GM19395 (cell line): ENCODE measurements around the gene TMTC2.

Source experiments
- ATAC-seq: cut with Tn5 transposase; IDR thresholded peaks from one replicate; pipeline ENCODE4 v1.9.1; 2021; ENCODE audit warnings: mild to moderate bottlenecking, moderate library complexity; ENCODE audit not compliant: unreplicated experiment

The TMTC2 gene

DNA sequence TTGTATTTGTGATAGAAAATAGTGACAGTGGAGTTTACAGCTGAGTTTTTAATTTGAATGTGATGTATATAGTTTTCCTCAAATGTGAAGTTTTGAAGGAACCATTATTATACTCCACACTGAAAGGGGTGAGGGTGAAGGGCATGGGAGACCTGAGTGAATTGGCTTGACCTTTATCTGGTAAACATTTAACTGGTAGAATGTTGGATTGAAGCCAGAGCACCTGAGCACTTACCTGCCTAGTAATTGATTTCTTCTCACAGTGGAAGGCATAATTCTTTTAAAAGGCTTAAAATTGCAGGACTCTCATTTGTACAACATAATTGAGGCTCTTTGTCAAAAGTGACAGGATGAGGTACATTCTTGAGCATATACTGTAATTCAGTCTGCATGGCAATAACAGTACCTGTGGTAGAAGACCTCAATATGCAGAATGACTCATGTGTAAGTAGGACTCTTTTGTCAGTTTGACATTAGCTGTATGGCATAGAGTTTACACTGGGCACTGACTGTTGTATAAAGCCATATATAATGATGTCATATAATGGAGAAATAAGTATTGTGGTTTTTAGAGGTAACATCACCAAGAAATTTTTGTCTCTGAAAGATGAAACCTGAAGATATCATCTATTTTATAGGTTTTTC is 309.6 kb downstream of the TMTC2 start:
- peak; percentile 83 for ATAC-seq

DNA sequence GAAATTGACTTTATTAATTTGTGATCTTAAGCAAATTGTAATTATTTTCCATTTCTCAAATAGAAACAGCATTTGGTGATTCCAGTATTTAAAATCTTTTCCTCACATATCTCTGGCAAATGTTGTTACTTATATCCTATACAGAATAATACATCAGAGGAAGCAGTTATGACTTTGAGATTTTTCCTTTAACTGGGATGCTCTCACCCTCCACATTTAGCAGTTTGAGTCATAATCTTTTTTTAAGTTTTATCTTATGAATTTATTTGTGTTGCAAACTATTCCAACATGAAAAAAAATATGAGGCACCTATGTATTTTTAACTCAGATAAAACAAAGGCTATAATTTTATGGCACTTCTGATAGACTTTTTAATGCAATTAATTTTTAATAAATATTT is 311.8 kb downstream of the TMTC2 start:
- ATAC-seq = no peak

DNA sequence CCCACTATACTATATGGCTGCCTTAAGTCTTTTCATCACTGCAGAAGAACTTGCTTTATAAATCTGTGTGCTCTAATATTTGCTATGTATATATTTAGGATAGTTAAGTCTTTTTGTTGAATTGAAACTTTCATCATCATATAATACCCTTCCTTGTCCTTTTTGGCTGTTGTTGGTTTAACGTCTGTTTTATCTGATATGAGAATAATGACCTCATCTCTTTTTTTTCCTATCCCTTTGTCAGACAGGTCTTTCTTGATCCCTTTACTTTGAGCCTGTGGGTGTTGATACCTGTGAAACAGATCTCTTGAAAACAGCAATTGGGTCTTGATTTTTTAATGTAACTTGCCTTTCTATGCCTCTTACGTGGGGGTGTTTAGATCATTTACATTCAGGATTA is 316.3 kb downstream of the TMTC2 start:
- no peak for ATAC-seq

DNA sequence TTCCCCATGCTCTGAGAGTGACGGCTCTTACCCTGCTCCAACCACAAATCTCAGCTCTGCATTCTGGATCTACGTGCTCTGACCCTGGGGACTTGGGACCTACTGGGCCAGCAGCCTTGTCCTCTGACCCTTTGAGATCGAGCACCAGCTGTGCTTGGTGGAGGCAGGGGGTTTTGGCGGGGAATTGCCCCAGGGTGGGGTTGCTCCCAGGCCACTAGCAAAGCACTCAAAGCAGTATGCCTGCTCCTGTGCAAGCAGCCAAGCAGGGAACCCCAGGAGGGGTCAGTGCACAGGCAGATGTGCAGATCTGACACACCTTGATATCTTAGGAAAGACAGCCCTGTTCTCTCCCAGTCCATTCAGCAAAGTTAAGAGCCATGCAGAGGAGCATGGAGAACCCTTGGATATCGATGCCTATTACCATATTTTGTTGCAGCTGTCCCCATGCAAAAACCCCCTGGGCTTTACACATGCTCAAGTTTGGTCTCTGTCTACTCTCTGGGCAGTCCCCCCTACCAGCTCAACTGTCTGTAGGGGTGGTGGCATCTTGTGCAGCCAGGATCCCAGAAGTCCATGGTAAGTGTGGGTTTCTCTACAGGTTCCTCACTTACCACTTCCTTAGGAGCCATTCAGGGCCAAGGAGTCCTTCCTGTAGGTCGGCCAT is 319.0 kb downstream of the TMTC2 start:
- ATAC-seq = no peak

DNA sequence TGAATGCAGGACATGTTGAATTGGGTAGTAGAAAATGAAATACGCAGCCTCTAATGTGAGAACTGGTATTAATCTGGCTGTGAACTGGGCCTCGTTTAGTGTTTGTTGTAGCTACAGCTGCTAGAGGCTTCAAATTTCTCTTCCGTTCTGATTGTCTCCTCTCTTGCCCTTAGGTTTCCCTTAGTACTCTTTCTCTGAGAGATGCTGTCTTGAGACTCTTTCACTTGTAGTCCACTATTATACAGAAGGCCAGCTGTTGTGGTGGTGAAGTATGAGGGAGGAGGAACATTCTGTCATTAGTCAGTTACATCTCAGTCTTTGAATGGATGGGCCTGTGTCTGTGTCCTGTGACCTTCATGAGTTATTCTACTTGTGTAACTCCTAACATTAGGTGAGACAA is 322.0 kb downstream of the TMTC2 start:
- ATAC-seq = no peak

DNA sequence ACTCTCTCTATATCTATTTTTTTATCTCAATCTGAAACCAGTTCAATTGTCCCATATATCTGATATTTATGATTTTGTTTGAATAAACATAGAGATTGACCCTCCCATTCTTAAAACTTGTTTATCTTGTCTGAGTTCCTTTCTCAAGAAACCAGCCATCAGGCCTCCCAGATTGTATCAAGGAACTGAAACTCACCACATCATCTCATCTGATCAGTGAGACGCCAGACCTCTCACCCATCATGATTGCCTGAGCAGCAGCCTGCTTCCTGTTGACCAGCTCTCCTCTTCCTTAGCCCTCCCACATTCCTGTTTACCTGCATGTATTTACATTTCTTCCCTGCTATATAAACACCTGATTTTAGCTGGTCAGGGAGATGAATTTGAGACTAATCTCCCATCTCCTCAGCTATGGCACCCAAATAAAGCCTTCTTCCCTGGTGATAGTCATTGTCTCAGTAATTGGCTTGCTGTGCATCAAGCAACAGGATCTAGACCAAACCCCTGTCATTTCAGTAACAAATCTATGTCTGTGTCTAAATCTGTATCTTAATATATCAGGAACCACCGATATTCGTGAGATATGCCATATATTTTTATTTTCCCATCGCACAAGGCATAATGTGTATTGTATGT is 323.6 kb downstream of the TMTC2 start:
- no peak for ATAC-seq

DNA sequence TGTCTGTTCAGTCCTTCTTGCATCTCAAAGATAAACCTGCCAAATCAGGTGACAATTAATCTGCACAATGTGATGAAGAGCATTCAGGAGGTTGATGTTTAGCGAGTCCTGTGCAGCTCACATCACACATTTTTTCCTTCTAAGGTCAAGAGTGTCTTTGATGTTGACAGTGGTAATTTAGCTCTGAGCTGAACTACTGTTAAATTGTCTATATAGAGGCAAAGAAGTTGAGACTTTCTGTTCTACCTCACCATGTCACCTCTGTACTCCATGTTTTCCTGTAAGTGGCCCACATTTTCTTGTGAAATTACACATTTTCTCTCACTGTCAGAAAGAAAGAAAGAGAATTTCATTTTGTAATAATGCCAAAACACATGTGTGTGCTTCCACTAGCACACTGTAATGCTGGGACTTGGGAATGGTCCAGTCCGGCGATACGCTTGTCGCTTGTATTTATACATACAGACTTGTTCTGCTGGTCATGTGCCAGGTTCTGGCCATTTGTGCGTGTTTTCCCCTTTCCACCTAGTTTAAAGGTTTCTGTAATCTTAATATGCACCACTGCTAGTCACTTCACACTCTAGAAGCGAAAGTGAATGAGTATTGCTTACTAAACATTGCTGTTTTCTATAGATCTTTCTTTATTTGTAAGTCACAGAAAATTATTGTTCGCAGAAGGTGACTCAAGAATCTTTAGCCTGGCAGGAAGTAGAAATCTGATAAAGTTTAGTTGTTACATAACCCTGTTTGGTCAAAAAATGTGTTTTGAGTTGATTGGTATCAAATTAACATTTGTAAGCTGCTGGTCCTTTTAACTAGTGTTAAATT is 328.9 kb downstream of the TMTC2 start:
- peak; percentile 64 for ATAC-seq

DNA sequence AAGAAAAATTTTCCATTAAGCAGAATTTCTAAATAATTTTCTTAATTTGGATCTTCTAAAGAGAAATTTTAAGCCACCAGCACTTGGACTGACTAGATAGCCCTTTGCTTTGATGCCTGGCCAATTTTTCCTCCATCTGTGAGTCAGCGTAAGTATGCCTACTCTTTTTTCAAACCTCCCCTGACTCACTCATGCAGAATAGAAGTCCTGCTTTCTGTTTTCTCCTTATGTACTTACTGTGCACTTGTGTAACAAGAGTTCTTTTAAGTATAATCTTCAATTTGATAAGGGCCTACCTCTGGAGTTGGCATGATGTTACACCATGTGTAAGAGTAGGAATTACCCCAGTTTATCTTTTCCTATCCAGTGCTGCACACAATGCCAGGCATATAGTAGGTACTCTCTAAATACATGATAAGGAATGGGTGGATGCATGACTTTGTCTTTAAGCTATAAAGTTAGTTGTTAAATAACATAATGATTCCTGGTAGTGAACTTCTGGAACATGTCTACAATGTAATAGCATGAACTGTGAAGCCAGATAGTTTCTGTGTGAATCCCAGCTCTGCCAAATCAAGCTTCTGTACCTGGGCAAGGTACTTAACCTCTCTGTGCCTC is 329.6 kb downstream of the TMTC2 start:
- ATAC-seq = peak; percentile 42

DNA sequence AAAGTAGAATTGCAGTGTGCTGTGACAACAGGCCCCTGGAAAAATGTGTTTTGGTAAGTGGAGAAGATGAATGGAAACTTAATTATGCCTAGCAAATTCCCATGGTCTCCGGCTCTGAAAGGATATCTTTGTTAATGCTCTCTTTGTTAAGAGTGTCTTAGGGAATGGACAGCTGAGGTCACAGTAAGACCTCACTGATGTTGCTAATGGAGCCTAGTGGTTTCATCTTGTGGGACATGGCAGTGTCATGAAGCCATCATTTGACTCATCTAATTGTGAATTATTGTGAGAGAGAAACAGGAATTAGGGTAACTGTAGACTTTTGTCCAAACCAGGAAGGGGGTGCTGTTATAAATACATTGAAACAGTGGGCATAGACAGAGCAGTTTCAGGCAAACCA is 330.3 kb downstream of the TMTC2 start:
- ATAC-seq = no peak

DNA sequence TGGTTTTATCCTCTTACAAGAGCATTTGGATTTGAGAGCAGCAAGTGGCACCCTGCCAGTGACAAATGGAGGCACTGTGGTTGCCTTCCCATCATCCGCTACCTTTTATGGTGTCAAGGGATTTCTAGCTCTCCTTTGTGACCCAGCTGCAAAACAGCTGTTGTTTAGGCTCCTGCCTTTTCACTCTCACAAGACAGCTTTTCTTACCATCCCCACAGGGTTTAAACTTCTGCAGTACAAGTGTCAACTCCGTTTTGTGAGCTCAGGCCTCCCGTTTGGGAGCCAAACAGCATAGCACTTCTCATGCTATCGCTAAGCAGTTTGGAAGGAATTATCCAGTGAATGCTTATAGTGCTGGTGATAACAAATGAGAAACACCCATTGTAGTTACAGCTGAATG is 331.4 kb downstream of the TMTC2 start:
- ATAC-seq = no peak

DNA sequence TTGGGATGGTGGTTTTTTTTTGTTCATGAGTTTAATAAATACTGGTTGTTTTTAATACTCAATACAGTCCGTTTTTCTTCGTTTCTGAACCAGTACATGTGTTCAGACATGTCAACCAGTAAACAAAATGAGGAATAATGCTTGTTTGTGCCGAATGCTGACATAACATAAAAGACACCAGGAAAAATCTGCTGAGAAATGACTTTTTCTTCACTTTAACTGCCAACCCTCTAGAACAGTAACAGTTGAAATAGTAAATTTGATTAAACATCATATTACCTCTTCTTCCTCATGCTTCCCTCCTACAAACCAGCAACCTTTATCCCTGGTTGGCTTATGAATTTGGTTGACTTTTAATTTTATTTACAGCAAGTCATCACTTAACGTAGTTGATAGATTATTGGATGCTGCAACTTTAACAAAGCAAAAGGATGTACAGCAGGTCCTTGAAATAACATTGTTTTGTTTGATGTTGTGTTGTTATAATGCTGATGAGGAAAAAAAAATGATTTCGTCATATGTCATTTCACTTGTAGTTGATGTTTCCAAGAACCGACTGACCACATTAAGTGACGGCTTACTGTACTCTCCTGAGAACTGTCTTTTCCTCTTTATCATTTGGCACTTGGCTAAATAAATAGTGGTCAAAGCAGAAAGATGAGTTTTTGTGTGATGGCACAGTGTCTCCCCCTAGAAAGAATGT is 340.5 kb downstream of the TMTC2 start:
- no peak for ATAC-seq

DNA sequence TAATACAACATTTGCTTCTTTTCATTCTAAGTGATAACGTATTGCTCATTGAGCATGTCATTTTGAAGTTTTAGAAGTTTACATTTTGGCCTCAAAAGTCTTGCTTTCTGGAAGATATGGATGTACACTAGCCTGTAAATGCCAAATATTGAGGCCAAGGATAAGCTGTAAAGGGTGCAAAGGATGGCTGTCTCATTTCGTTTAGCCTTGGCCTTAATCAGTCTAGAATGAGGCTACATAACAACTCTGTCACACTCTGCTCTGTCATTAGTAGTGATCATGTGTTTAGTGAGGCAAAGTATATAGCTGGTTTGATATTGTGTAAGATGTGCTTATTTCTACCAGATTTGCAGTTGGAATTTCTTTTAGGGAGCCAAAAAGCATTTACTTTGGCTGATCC is 344.5 kb downstream of the TMTC2 start:
- ATAC-seq = no peak

DNA sequence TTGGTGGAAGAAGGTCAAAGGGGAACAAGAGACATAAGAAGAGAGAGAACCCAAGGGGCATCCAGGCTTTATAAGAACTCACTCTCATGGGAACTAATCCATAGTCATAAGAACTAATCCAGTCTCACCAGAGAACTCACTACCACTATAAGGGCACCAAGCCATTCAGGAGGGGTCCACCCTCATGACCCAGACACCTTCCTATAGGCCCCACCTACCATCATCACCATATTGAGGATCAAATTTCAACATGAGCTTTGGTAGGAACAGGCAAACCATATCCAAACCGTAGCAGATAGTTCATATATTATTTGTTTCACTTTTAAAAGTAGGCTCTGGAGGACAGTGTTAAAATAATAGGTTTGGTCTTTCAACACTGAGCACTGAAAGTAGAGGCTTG is 350.1 kb downstream of the TMTC2 start:
- no peak for ATAC-seq

DNA sequence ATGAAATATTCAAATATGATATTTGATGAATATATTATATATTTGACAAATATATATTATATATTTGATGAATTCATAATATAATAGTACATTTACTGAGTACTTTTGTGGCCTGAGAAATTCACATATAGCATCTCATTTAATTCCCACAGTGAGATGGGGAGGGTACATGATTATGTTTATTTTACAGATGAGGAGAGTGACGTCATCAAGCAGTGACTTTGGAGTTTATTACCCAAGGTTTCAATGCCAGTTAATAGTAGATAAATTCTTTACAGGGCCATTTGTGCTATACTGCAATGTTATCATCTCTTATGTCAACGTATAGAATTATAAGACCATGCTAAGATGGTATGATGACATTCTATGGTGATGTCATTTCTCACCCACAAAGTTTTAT is 352.7 kb downstream of the TMTC2 start:
- no peak for ATAC-seq

DNA sequence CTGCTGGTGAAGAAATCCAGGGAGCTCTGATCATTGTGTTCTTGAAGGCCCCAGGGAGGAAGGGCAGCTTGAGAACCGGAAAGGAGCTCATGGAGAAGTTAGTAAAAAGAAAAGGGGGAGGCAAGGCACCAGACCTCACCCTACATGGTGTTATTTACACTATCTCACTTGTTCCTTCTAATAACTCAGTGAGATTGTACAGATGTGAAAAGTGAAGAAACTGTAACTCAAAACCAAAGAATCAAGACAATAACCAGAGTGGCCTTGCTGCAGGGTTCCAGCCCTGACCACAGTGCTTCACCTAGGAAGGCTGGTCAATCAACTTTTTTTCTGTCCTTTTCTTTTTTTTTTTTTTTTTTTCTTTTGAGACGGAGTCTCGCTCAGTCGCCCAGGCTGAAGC is 353.6 kb downstream of the TMTC2 start:
- ATAC-seq = no peak

DNA sequence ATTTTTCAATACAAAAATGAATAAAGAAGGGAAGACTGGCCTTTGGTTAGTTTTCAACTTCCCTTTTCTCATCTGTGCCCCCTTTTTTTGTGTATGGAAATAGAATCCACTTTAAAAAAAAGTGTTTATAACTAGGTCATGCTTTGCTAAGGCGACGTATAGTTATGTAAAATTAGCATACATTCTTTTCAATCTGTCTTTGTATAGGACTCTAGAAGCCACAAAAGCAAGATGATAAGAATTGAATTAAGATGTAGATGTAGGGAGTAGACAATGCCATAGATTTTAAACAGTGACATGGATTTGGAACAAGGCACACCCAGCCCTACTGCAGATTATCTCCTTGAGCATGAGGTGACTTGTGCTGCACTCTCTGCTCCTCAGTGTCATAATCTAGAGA is 354.3 kb downstream of the TMTC2 start:
- no peak for ATAC-seq

DNA sequence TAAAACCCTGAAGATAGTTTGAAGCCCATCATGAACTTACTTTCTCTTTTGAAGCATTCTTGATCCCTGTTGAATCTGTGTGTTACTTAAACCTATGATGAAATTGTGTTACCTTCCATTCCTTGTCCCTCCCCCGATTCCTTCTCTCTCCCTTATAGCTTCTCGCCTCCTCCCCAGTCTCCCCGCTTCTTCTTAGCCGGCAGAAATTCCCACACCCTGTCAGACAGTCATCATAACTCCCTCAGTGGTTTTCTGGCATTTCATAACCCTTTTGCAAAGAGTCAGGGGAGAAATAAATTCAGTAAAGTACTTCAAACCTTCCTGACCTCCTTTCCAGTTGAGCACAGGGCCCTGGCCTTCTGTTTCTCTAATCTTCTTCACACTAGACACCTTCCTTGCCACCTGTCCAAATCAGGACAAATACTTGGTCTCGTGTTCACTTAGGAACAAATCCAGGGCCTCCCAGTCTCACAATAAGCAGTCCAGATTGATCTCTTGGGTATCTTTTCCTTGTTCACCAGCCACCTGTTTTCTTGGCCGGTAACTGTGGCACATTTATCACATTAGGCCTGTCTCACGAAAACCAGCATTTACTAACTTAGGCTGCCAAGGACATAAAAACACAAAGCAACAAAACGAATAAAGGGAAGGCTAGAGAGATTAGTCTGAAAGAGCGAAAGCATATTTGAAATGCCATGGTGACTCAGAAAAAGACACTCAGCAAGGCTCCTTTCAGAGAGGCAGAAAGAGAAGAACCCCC is 355.9 kb downstream of the TMTC2 start:
- no peak for ATAC-seq

DNA sequence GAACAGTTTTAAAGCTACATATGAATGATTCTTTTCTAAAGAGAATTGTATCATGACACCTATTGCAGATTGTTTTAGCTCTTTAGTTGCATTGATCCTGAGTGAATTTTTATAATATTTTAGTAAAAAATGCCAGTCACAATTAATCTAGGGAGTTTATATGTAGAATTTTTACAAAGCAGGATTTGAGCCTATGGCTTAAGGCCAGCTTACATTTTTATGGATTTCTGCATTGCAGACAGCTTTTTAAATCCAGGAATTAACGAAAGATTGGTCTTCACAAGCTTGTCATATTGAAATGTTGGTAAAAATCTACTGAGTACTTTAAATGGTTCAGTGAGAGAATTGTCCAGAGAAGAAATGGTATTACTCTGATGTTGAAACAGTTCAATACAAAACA is 358.0 kb downstream of the TMTC2 start:
- ATAC-seq = no peak

DNA sequence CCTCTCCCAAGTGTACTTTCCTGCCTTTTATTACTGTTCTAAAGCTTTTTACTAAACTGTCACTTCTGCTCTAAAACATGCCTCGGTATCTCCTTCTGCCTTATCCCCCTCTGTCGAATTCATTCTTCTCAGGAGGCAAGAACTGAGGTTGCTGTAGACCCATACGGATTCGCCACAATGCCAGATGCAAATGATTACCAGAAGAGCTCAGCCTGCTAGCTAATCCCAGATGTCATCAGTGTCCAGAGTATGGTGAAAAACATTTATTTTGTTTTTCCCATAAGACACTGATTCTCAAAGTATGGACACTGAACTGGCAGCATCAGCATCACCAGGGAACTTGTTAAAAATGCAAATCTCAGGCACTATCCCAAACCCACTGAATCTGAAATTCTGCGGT is 359.3 kb downstream of the TMTC2 start:
- ATAC-seq = no peak

DNA sequence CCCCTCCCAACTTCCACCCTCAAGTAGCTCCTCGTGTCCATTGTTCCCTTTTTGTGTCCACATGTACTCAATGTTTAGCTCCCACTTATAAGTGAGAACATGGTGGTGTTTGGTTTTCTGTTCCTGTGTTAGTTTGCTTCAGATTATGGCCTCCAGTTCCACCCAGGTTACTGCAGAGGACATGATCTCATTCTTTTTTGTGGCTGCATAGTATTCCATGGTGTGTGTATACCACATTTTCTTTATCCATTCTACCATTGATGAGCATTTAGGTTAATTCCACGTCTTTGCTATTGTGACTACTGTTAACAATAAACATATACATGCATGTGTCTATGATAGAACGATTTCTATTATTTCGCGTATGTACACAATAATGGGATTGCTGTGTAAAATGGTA is 362.6 kb downstream of the TMTC2 start:
- ATAC-seq = no peak
